GM23338 (cell line): ENCODE measurements around the gene KCNJ10. TPM values are rescaled to one million over a fixed set of nuclear protein-coding genes. Genes with fewer than 3 reads are reported as not detected.

Experiments used
- ATAC-seq: fragments of 200-7000 bp; cut with Tn5 transposase; 3 replicates; pipeline ENCODE4 v1.9.1; 2020
- DNase-seq: peaks from one replicate; pipeline ENCODE4 v3.0.0-alpha.2; 2015; ENCODE audit warnings: low spot score
- H2AFZ ChIP-seq: fragments of 200-600 bp; sonication (generic); 2 replicates; pipeline ENCODE4 v1.8.0; 2016; ENCODE audit warnings: antibody characterized with exemption, mild to moderate bottlenecking, moderate library complexity
- H3F3A ChIP-seq: fragments of 200-600 bp; sonication (generic); replicated peaks from 2 replicates; pipeline ENCODE4 v1.8.0; 2017; ENCODE audit warnings: antibody characterized with exemption, mixed run types, low read depth
- H3K27ac ChIP-seq: fragments of 200-600 bp; sonication (generic); 2 replicates; pipeline ENCODE4 v1.6.1; 2016; ENCODE audit warnings: low read depth
- H3K27me3 ChIP-seq: fragments of 200-600 bp; sonication (generic); 2 replicates; pipeline ENCODE4 v1.8.0; 2016; ENCODE audit warnings: mild to moderate bottlenecking, mixed run types, moderate library complexity; ENCODE audit not compliant: insufficient read depth
- H3K36me3 ChIP-seq: fragments of 200-600 bp; sonication (generic); 2 replicates; pipeline ENCODE4 v1.8.0; 2016; ENCODE audit warnings: mild to moderate bottlenecking; ENCODE audit not compliant: insufficient read depth
- H3K4me1 ChIP-seq: fragments of 200-600 bp; sonication (generic); 2 replicates; pipeline ENCODE4 v1.8.0; 2016; ENCODE audit warnings: mild to moderate bottlenecking, moderate library complexity; ENCODE audit not compliant: insufficient read depth
- H3K4me2 ChIP-seq: fragments of 200-600 bp; sonication (generic); 2 replicates; pipeline ENCODE4 v1.7.1; 2017; ENCODE audit warnings: mixed run types
- H3K4me3 ChIP-seq: fragments of 200-600 bp; sonication (generic); 2 replicates; pipeline ENCODE4 v1.6.1; 2016; ENCODE audit warnings: mixed run types
- H3K79me2 ChIP-seq: fragments of 200-600 bp; sonication (generic); replicated peaks from 2 replicates; pipeline ENCODE4 v1.8.0; 2017; ENCODE audit warnings: mild to moderate bottlenecking; ENCODE audit not compliant: insufficient read depth
- H3K9me2 ChIP-seq: fragments of 200-600 bp; sonication (generic); 2 replicates; pipeline ENCODE4 v1.8.0; 2017; ENCODE audit not compliant: insufficient read depth
- H4K20me1 ChIP-seq: fragments of 200-600 bp; sonication (generic); replicated peaks from 2 replicates; pipeline ENCODE4 v1.8.0; 2017; ENCODE audit warnings: mild to moderate bottlenecking; ENCODE audit not compliant: insufficient read depth
- H3K27ac Mint-ChIP-seq: 2 replicates; pipeline ENCODE4 v1.8.0; 2020; ENCODE audit warnings: inconsistent platforms, mild to moderate bottlenecking, moderate library complexity, mixed read lengths
- H3K27me3 Mint-ChIP-seq: 3 replicates; pipeline ENCODE4 v1.8.0; 2022; ENCODE audit warnings: low read depth, mild to moderate bottlenecking, moderate library complexity, mixed read lengths, inconsistent platforms; ENCODE audit not compliant: insufficient read depth, poor library complexity
- H3K36me3 Mint-ChIP-seq: 3 replicates; pipeline ENCODE4 v1.8.0; 2021; ENCODE audit warnings: low read depth, mild to moderate bottlenecking, inconsistent platforms, moderate library complexity, mixed read lengths
- H3K4me1 Mint-ChIP-seq: 3 replicates; pipeline ENCODE4 v1.8.0; 2020; ENCODE audit warnings: mild to moderate bottlenecking, inconsistent platforms, mixed read lengths
- H3K4me3 Mint-ChIP-seq: 3 replicates; pipeline ENCODE4 v1.8.0; 2021; ENCODE audit warnings: moderate library complexity, mild to moderate bottlenecking, inconsistent platforms, mixed read lengths
- H3K9me3 Mint-ChIP-seq: 3 replicates; pipeline ENCODE4 v1.8.0; 2020; ENCODE audit warnings: moderate library complexity, mild to moderate bottlenecking, inconsistent platforms, mixed read lengths
- ETS1 ChIP-seq: IDR thresholded peaks from 2 replicates; pipeline ENCODE4 v1.6.1; 2016; ENCODE audit warnings: antibody characterized with exemption
- POLR2AphosphoS5 ChIP-seq: IDR thresholded peaks from 2 replicates; pipeline ENCODE4 v1.6.1; 2016; ENCODE audit warnings: antibody characterized with exemption, low read depth
- ZNF462 ChIP-seq: fragments of 250-450 bp; sonication (Bioruptor Pico); IDR thresholded peaks from 2 replicates; pipeline ENCODE4 v1.5.0; 2020; ENCODE audit warnings: mild to moderate bottlenecking, moderate library complexity
- polyA plus RNA-seq: library from polyadenylated mRNA; unstranded; fragments of >200 nt; fragmentation: Nextera tagmentation; extraction: Ambion mirVana; gene quantifications from 2 replicates; pipeline ENCODE4 v1.2.1, GENCODE V29; 2016
- total RNA-seq: library from RNA; depleted of rRNA; stranded (reverse); fragments of >200 nt; shearing (Covaris generic); gene quantifications from 2 replicates; pipeline ENCODE4 v1.2.3, GENCODE V29; 2014

KCNJ10 gene
- total and polyA plus RNA-seq, 2 experiments from 2014 or later = 1.4 to 2.8 TPM

GRCh38 chr1:160005070-160005469 lies 64.9 kb downstream of the KCNJ10 start:
- H3K27me3 Mint-ChIP-seq = no peaks in the 10 kb centered on the region
- Histone ChIP-seq H3K4me3 (no peak overlapping the region), H3F3A (no peaks in the 10 kb centered on the region), H3K27ac (no peak overlapping the region), H3K79me2 (no peaks in the 10 kb centered on the region), H4K20me1 (no peaks in the 10 kb centered on the region), H2AFZ (no peak overlapping the region), H3K4me1 (no peaks in the 10 kb centered on the region), H3K36me3 (no peaks in the 10 kb centered on the region), H3K9me2 (no peaks in the 10 kb centered on the region), H3K4me2 (no peak overlapping the region), H3K27me3 (no peaks in the 10 kb centered on the region)
- no peak overlapping the region for H3K4me3 Mint-ChIP-seq
- H3K27ac Mint-ChIP-seq = no peak overlapping the region
- no peak for TF ChIP-seq ZNF462
- ATAC-seq (no peak), DNase-seq (no peak)
- no peaks in the 10 kb centered on the region for H3K36me3 Mint-ChIP-seq
- H3K4me1 Mint-ChIP-seq = no peaks in the 10 kb centered on the region
- H3K9me3 Mint-ChIP-seq = no peaks in the 10 kb centered on the region

DNA sequence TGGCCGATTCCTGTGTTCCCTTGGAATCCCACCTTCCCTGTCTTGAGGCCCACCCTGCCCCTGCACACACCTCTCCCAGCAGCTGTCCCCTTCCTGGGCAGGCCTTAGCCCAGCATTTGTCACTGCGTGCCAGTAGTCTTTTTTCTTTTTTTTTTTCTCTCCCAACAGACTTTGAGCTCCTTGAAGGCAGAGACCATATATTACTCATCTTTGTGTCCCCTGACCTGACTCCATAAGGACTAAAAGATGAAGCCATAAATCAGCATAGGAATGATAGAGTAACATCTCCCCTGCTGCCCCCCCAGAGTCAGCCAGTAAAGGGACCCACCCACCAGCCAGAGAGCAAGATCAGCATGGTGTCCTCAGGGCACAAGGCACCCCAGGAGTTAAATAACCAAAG lies 65.5 kb downstream of the KCNJ10 start:
- Mint-ChIP-seq H3K4me3 (no peak overlapping the region), H3K27ac (no peak overlapping the region), H3K4me1 (no peaks in the 10 kb centered on the region), H3K36me3 (no peaks in the 10 kb centered on the region), H3K27me3 (no peaks in the 10 kb centered on the region), H3K9me3 (no peaks in the 10 kb centered on the region)
- no peaks in the 10 kb centered on the region for H3F3A ChIP-seq
- no peaks in the 10 kb centered on the region for H3K27me3 ChIP-seq
- no peaks in the 10 kb centered on the region for H3K4me1 ChIP-seq
- no peak for ATAC-seq
- no peak overlapping the region for H3K27ac ChIP-seq
- H2AFZ ChIP-seq = no peak overlapping the region
- no peak for DNase-seq
- no peaks in the 10 kb centered on the region for H3K36me3 ChIP-seq
- H3K4me3 ChIP-seq = no peak overlapping the region
- no peaks in the 10 kb centered on the region for H3K79me2 ChIP-seq
- H4K20me1 ChIP-seq = no peaks in the 10 kb centered on the region
- no peak overlapping the region for H3K4me2 ChIP-seq
- no peaks in the 10 kb centered on the region for H3K9me2 ChIP-seq
- TF ChIP-seq ZNF462 (no peak), POLR2AphosphoS5 (no peak), ETS1 (no peak)
